A549 treated with CpdA at 1 μM for 4 hours (cell line): ENCODE measurements around the gene ACSF3. TPM values are rescaled to one million over a fixed set of nuclear protein-coding genes. Genes with fewer than 3 reads are reported as not detected.

ENCODE experiments used
- total RNA-seq: library from RNA; stranded (reverse); fragments of 200-300 nt; extraction: Qiagen RNA extraction; gene quantifications from 5 replicates; pipeline ENCODE4 v1.2.3, GENCODE V29; 2022; ENCODE audit warnings: low read depth

The ACSF3 gene
- 16.4 to 20.2 TPM (median 18.7 TPM) in 5 replicates for total RNA-seq

DNA sequence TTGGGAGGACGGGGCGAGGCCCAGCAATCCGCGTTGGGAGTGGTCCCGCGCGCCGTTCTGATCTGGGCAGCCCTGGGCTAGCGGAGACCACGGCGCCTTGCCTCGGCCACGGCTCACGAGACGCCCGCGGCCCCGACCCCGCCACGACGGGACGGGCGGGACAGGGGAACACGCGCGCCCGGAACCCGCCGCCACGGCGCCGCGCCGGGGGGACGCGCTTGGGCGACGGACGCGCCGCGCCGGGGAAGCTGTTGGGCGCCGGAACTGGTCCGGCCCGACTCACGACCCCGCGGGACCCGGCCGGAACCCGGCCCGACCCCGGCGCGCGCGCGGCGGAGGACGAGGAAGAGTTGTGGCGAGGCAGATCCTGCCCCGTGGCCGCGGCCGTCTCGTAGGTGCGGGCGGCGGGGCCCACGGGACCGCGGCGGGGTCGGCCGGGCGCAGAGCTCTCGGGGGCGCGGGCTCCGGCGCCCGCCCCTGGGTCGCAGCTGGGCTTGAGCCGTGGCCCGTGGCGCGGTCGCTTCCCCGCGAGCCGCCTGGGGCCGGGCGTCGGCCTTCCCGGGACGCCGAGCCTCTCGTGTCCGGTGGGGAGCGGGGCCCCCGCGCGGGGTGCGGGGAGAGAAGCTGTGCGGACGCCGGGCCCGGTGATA, at the start of gene ACSF3:
ACSF3 (plus strand) TSS at position 251 of the 650 bp plus-strand sequence. CDS start 6,830 bp downstream, outside the sequence.

GRCh38 chr16:89171216-89172170, 77.8 kb downstream of the ACSF3 start, which contains the start of gene CDH15:
CDH15 (plus strand) TSS chr16:89171748; CDS start chr16:89171832, 84 bp downstream.

GRCh38 chr16:89200124-89200849, 106.6 kb downstream of the ACSF3 start, which contains the start of gene SLC22A31:
SLC22A31 (minus strand) TSS chr16:89200537; CDS start chr16:89200501, 36 bp downstream.

Other genes starting within 250 kb of the ACSF3 start
- gene GALNS, start 236.9 kb upstream of the ACSF3 start, total RNA-seq, result 34.8 to 50.0 TPM (median 48.7 TPM) in 5 replicates
- gene TRAPPC2L, start 236.7 kb upstream of the ACSF3 start, total RNA-seq, result 99.5 to 121 TPM (median 109 TPM) in 5 replicates
- gene PABPN1L, start 227.2 kb upstream of the ACSF3 start, total RNA-seq, result not detected in 5 replicates
- 0.29 to 0.47 TPM (median 0.41 TPM) in 5 replicates for gene CBFA2T3, start 116.6 kb upstream of the ACSF3 start, total RNA-seq
- gene CDH15, start 77.9 kb downstream of the ACSF3 start, total RNA-seq, result 0.09 to 0.18 TPM (median 0.15 TPM) in 4 of 5 replicates, not detected in the other
- 1.1 to 1.8 TPM (median 1.3 TPM) in 5 replicates for gene SLC22A31, start 106.7 kb downstream of the ACSF3 start, total RNA-seq
- 7.0 to 11.9 TPM (median 8.8 TPM) in 5 replicates for gene ZNF778, start 123.9 kb downstream of the ACSF3 start, total RNA-seq